AML-193 (cell line): ENCODE results near the gene MGAM2.
A peak's percentile ranks its signal among the peaks of the same experiment; 100 is the strongest.

Source experiments
- DNase-seq, 2 experiments: peaks; one replicate each; lab custom pipeline; 2025; lab: John Stamatoyannopoulos, UW

MGAM2 gene

GRCh38 chr7:142177869-142178268 lies 66.4 kb downstream of the MGAM2 start:
- no peak for DNase-seq

GRCh38 chr7:142180426-142180825 lies 68.9 kb downstream of the MGAM2 start:
- no peak for DNase-seq

- DNase-seq = no peak
Observed at GRCh38 chr7:142181211-142181610, 69.7 kb downstream of the MGAM2 start.

GRCh38 chr7:142181966-142182365 lies 70.4 kb downstream of the MGAM2 start:
- no peak for DNase-seq

GRCh38 chr7:142185069-142185468 lies 73.6 kb downstream of the MGAM2 start:
- DNase-seq = no peak

- peak in 1 of 2 experiments; percentile 9 for DNase-seq
Observed at GRCh38 chr7:142185801-142186200, 74.3 kb downstream of the MGAM2 start.

- DNase-seq = peak; percentile 13 to 36
Observed at GRCh38 chr7:142188154-142188553, 76.6 kb downstream of the MGAM2 start.

GRCh38 chr7:142188846-142189245 lies 77.3 kb downstream of the MGAM2 start:
- peak; percentile 36 to 41 for DNase-seq

- no peak for DNase-seq
Observed at GRCh38 chr7:142194201-142194600, 82.7 kb downstream of the MGAM2 start.

- DNase-seq = no peak
Observed at GRCh38 chr7:142196066-142196840, 84.7 kb downstream of the MGAM2 start.

- no peak for DNase-seq
Observed at GRCh38 chr7:142200206-142200605, 88.7 kb downstream of the MGAM2 start.

- DNase-seq = no peak
Observed at GRCh38 chr7:142228537-142229104, 117.1 kb downstream of the MGAM2 start.

GRCh38 chr7:142231716-142232115 lies 120.2 kb downstream of the MGAM2 start:
- no peak for DNase-seq

GRCh38 chr7:142240546-142240945 lies 129.0 kb downstream of the MGAM2 start:
- DNase-seq = no peak

- DNase-seq = no peak
Observed at GRCh38 chr7:142243823-142244222, 132.3 kb downstream of the MGAM2 start.

GRCh38 chr7:142248166-142249160 lies 136.9 kb downstream of the MGAM2 start:
- DNase-seq = no peak

- DNase-seq = no peak
Observed at GRCh38 chr7:142249918-142250317, 138.4 kb downstream of the MGAM2 start.

- DNase-seq = no peak
Observed at GRCh38 chr7:142250705-142251104, 139.2 kb downstream of the MGAM2 start.

GRCh38 chr7:142257958-142258357 lies 146.4 kb downstream of the MGAM2 start, which contains the start of gene PRSS58:
Gene PRSS58, minus strand, starts transcription at chr7:142258058. Its CDS starts 351 bp downstream, at chr7:142257707.
- no peak for DNase-seq

GRCh38 chr7:142263598-142264380 lies 152.3 kb downstream of the MGAM2 start:
- no peak for DNase-seq
